NT2/D1 (cell line): ENCODE data around the gene STX8.

Experiments used
- YY1 ChIP-seq: IDR thresholded peaks from 2 replicates; pipeline ENCODE4 v1.6.1; 2011; ENCODE audit not compliant: insufficient read length, insufficient read depth
- ZNF274 ChIP-seq: IDR thresholded peaks from 2 replicates; pipeline ENCODE4 v1.6.1; 2011; ENCODE audit warnings: mild to moderate bottlenecking, low read depth, low read length

- TF ChIP-seq YY1 (no peak), ZNF274 (no peak)
Observed at GRCh38 chr17:9472094-9472493, 103.5 kb downstream of the STX8 start.
